A549 (cell line): ENCODE results near the gene ZRANB3. TPM values are rescaled to one million over a fixed set of nuclear protein-coding genes. Genes with fewer than 3 reads are reported as not detected.

ENCODE experiments used
- ATAC-seq, 2 experiments: fragments of 200-7000 bp in 1 of 2; fragments of >200 bp in 1 of 2; cut with Nextera tagmentation in 1 of 2; cut with Tn5 transposase in 1 of 2; 3 replicates each; pipeline versions ENCODE4 v1.8.0 to v1.9.1; 2018 to 2020; ENCODE audit warnings: mild to moderate bottlenecking in 1 of 2, moderate library complexity in 1 of 2
- CTCF ChIA-PET: fragments of 300-600 bp; sonication (Branson Sonifier 250); formaldehyde crosslinking; extraction: SDS; loops from one replicate; lab custom pipeline; 2021; ENCODE audit warnings: antibody characterized with exemption, inconsistent platforms; lab: Yijun Ruan, JAX
- POLR2A ChIA-PET: fragments of 350-600 bp; formaldehyde crosslinking; extraction: SDS; loops from one replicate; lab custom pipeline; 2021; ENCODE audit warnings: antibody characterized with exemption, inconsistent platforms; lab: Yijun Ruan, JAX
- DNase-seq, 2 experiments: peaks; one replicate each; pipeline versions ENCODE4 v3.0.0 to v3.0.0-alpha.2; 2011 to 2016; ENCODE audit warnings: low read depth in 1 of 2, low spot score in 1 of 2
- FAIRE-seq: peaks from 2 replicates; lab custom pipeline; 2011; peaks lifted over from hg19 to GRCh38; lab: Jason Lieb, UNC
- H3K27ac ChIP-seq, 2 experiments: fragments of >200 bp; sonication (Bioruptor Twin); formaldehyde crosslinking; 3 replicates each; pipeline ENCODE4 v1.5.1; 2016 to 2017
- H3K4me1 ChIP-seq: fragments of >200 bp; sonication (Bioruptor Twin); formaldehyde crosslinking; 3 replicates; pipeline ENCODE4 v1.6.1; 2016
- H3K4me2 ChIP-seq: fragments of >200 bp; sonication (Bioruptor Twin); formaldehyde crosslinking; 3 replicates; pipeline ENCODE4 v1.6.1; 2016
- H3K4me3 ChIP-seq: fragments of >200 bp; sonication (Bioruptor Twin); formaldehyde crosslinking; 3 replicates; pipeline ENCODE4 v1.5.1; 2016
- H3K9me3 ChIP-seq: fragments of >200 bp; sonication (Bioruptor Twin); formaldehyde crosslinking; 3 replicates; pipeline ENCODE4 v1.6.1; 2016
- ATOH8 ChIP-seq: fragments of 250-450 bp; sonication (Bioruptor Pico); IDR thresholded peaks from 2 replicates; pipeline ENCODE4 v1.5.0; 2020; ENCODE audit warnings: low read depth, mild to moderate bottlenecking, moderate library complexity
- BHLHE40 ChIP-seq: IDR thresholded peaks from 2 replicates; pipeline ENCODE4 v1.6.1; 2012; ENCODE audit warnings: low read depth, low read length, inconsistent platforms
- CBX2 ChIP-seq: fragments of 200-600 bp; sonication (generic); IDR thresholded peaks from 2 replicates; pipeline ENCODE4 v1.6.1; 2016; ENCODE audit warnings: low read depth, mild to moderate bottlenecking, borderline replicate concordance
- CBX8 ChIP-seq: fragments of 200-600 bp; sonication (generic); IDR thresholded peaks from 2 replicates; pipeline ENCODE4 v1.6.1; 2016
- CHD2 ChIP-seq: fragments of 150-350 bp; IDR thresholded peaks from 2 replicates; pipeline ENCODE4 v1.6.1; 2014; ENCODE audit warnings: low read length; ENCODE audit not compliant: partially characterized antibody
- CTCF ChIP-seq: fragments of >200 bp; sonication (Bioruptor Twin); formaldehyde crosslinking; IDR thresholded peaks from 3 replicates; pipeline ENCODE4 v1.5.1; 2016
- EP300 ChIP-seq, 2 experiments: fragments of >200 bp; sonication (Bioruptor Twin); formaldehyde crosslinking; IDR thresholded peaks; 2 replicates in 1 of 2; 3 replicates in 1 of 2; pipeline ENCODE4 v1.6.1; 2016 to 2017
- FOSB ChIP-seq: fragments of 250-450 bp; sonication (Bioruptor Pico); IDR thresholded peaks from 2 replicates; pipeline ENCODE4 v1.5.0; 2020; ENCODE audit warnings: mild to moderate bottlenecking, moderate library complexity
- FOXS1 ChIP-seq: fragments of 250-450 bp; sonication (Bioruptor Pico); IDR thresholded peaks from 2 replicates; pipeline ENCODE4 v1.5.0; 2020; ENCODE audit warnings: mild to moderate bottlenecking, moderate library complexity
- KDM1A ChIP-seq: fragments of 200-600 bp; sonication (generic); IDR thresholded peaks from 2 replicates; pipeline ENCODE4 v1.6.1; 2016; ENCODE audit warnings: low read depth, mild to moderate bottlenecking
- MAFK ChIP-seq: fragments of 450-650 bp; IDR thresholded peaks from 2 replicates; pipeline ENCODE4 v1.6.1; 2014; ENCODE audit not compliant: partially characterized antibody
- MAZ ChIP-seq: fragments of 150-350 bp; IDR thresholded peaks from 2 replicates; pipeline ENCODE4 v1.6.1; 2014; ENCODE audit warnings: antibody characterized with exemption, low read depth, low read length, borderline replicate concordance
- NPAS2 ChIP-seq: fragments of 250-450 bp; sonication (Bioruptor Pico); IDR thresholded peaks from 2 replicates; pipeline ENCODE4 v1.8.0; 2022; ENCODE audit warnings: mild to moderate bottlenecking, moderate library complexity, borderline replicate concordance
- NR3C1 ChIP-seq: fragments of >200 bp; sonication (Bioruptor Twin); formaldehyde crosslinking; IDR thresholded peaks from 3 replicates; pipeline ENCODE4 v1.6.1; 2017
- RFX5 ChIP-seq: fragments of 450-650 bp; IDR thresholded peaks from 2 replicates; pipeline ENCODE4 v1.7.1; 2014; ENCODE audit warnings: antibody characterized with exemption, mild to moderate bottlenecking, moderate library complexity
- RNF2 ChIP-seq: fragments of 200-600 bp; sonication (generic); IDR thresholded peaks from 2 replicates; pipeline ENCODE4 v1.6.1; 2016; ENCODE audit warnings: low read depth, mild to moderate bottlenecking, antibody characterized with exemption, moderate library complexity, borderline replicate concordance
- SMC3 ChIP-seq: fragments of >200 bp; sonication (Bioruptor Twin); formaldehyde crosslinking; IDR thresholded peaks from 3 replicates; pipeline ENCODE4 v1.6.1; 2018; ENCODE audit warnings: inconsistent platforms
- SREBF2 ChIP-seq: fragments of 450-650 bp; IDR thresholded peaks from 2 replicates; pipeline ENCODE4 v1.6.1; 2014; ENCODE audit warnings: mild to moderate bottlenecking, moderate library complexity
- TP53 ChIP-seq: fragments of 250-450 bp; sonication (Bioruptor Pico); IDR thresholded peaks from 2 replicates; pipeline ENCODE4 v1.5.0; 2021; ENCODE audit warnings: mild to moderate bottlenecking, moderate library complexity
- ZFP36 ChIP-seq: fragments of 450-650 bp; IDR thresholded peaks from 2 replicates; pipeline ENCODE4 v1.6.1; 2014; ENCODE audit warnings: borderline replicate concordance; ENCODE audit not compliant: partially characterized antibody
- ZSCAN20 ChIP-seq: fragments of 250-450 bp; sonication (Bioruptor Pico); IDR thresholded peaks from 2 replicates; pipeline ENCODE4 v1.8.0; 2022; ENCODE audit warnings: mild to moderate bottlenecking, moderate library complexity
- WGBS: methylation state at CpG from one replicate; pipeline ENCODE4 v1.1.6; 2017; ENCODE audit errors: missing lambda C conversion rate; 5-methylcytosine and 5-hydroxymethylcytosine counted together
- polyA plus RNA-seq, 4 experiments: library from polyadenylated mRNA; depleted of rRNA in 3 of 4; stranded (reverse); fragments of >200 nt; fragmentation: RNase III in 1 of 4; extraction: RNeasy Plus Mini Kit Qiagen cat#74134 plus additional on column Dnase treatment in 1 of 4; gene quantifications; 2 replicates in 3 of 4; 3 replicates in 1 of 4; pipeline ENCODE4 v1.2.3, GENCODE V29; 2011 to 2017
- TF ChIP-seq, protein P1 (sequence below): fragments of 450-650 bp; IDR thresholded peaks from 2 replicates; pipeline ENCODE4 v1.6.1; 2014; ENCODE audit warnings: antibody characterized with exemption

Gene ZRANB3
- polyA plus RNA-seq, 2 of the 4 experiments (the other 2 are of a cell fraction), result 6.2 to 12.4 TPM

DNA sequence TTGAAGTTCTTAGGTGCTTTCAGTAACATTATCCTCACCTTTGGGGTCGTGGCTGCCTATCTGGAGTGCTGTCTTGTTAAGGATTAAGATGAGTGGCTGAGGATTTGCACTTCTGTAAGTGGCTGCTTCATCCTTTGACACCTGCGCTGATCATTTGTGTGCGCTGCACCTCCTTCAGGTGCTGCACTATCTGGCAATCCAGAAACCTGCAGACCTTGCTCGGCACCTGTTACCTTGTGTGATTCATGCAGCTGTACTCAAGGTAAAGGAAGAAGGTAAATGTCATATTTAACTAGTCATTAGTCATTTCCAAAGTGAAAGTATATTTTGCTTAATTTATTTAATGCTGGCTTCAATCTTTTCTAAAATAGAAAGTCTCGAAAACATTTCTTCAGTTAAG is 368.6 kb downstream of the ZRANB3 start (continued):
- TF ChIP-seq, protein P1, sequence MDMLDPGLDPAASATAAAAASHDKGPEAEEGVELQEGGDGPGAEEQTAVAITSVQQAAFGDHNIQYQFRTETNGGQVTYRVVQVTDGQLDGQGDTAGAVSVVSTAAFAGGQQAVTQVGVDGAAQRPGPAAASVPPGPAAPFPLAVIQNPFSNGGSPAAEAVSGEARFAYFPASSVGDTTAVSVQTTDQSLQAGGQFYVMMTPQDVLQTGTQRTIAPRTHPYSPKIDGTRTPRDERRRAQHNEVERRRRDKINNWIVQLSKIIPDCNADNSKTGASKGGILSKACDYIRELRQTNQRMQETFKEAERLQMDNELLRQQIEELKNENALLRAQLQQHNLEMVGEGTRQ, result no peak
- TF ChIP-seq RFX5 (no peak), NPAS2 (CRISPR knock-in tag) (no peak), RNF2 (no peak), NR3C1 (no peak), SMC3 (no peak), EP300 (IDR thresholded peaks at IDR 0.05) (no peak), FOSB (CRISPR knock-in tag) (no peak), ZFP36 (no peak)

DNA sequence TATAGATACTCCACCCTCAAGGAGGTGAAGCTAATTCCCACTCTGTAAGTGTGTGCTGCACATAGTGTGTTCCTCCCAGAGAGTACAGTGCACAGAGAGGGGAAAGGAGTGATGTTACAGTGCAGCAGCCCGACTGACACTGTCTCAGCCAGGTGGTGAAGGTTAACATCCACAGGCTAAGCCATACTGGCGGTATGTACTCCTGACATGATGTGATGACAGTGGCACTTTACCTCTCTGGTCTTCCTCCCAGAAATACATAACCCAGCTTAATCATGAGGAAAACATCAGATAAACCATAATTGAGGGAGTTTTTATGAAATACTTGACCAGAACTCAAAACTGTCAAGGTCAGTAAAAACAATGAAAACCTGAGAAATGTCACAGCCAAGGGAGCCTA is 371.8 kb downstream of the ZRANB3 start:
- Histone ChIP-seq H3K4me2 (no peak overlapping the region), H3K9me3 (no peaks in the 10 kb centered on the region), H3K4me1 (no peaks in the 10 kb centered on the region), H3K4me3 (no peak overlapping the region), H3K27ac (no peak overlapping the region)
- WGBS, result 84% methylated on average over 2 of the region's 2 CpGs
- no peak for FAIRE-seq
- ATAC-seq, result no peak
- TF ChIP-seq KDM1A (no peak), BHLHE40 (no peak), CBX2 (no peak), SMC3 (no peak)
- DNase-seq, result no peak
- CTCF ChIA-PET, result interaction anchor here (0.6 kb wide), 1 partner anchor 1681 kb away, joined by 3 read pairs; no protein-coding TSS in a partner anchor
- POLR2A ChIA-PET, result no interaction called here

DNA sequence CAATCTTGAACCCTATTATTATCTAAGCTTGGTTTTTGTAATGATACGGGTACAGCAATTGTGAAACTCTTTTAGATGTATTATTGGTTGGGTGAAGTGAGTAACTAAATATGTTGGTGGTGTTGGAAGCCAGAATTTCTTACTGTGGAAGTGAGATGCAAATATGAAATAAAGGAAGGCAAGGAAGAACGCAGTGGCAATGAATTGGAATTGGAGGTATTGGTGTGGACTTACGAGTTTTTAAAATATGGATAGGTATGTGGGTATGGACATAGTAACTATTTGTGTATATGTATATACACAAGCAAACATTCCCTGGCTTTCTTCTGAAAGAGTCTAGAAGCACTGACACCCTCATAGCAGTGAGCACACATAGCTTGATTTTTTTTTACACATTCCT is 373.2 kb downstream of the ZRANB3 start:
- POLR2A ChIA-PET, result no interaction called here
- Histone ChIP-seq H3K4me1 (no peaks in the 10 kb centered on the region), H3K4me3 (no peak overlapping the region)
- TF ChIP-seq SREBF2 (no peak), ATOH8 (no peak), CTCF (no peak), MAFK (no peak), TP53 (no peak), MAZ (no peak), CHD2 (no peak), FOXS1 (CRISPR knock-in tag) (no peak), CBX8 (no peak), ZSCAN20 (CRISPR knock-in tag) (no peak)
- TF ChIP-seq, all 56 proteins: peak for 0
- Histone ChIP-seq H3K27ac (no peak overlapping the region), H3K4me2 (no peak overlapping the region), H3K9me3 (no peaks in the 10 kb centered on the region)
- CTCF ChIA-PET, result no interaction called here
- DNase-seq (no peak), ATAC-seq (no peak), FAIRE-seq (no peak)
- WGBS, result 89% methylated on average over 3 of the region's 3 CpGs
